Skin of body (tissue), 2 donors: ENCODE results near the gene STRIP2. TPM values are rescaled to one million over a fixed set of nuclear protein-coding genes. Genes with fewer than 3 reads are reported as not detected.
"Not testable (repeated sequence)": the region's sequence is repeated elsewhere in the genome, so short reads cannot be mapped to it uniquely, and the experiment has no call there.

Experiments
- DNase-seq: peaks from one replicate; lab custom pipeline; 2025; lab: John Stamatoyannopoulos, UW
- total RNA-seq: library from RNA; depleted of rRNA; stranded (reverse); fragments of >200 nt; gene quantifications from one replicate; pipeline ENCODE4 v1.2.3, GENCODE V29; 2014

STRIP2 gene
- total RNA-seq, 1 donor from 2014 or later, result 1.9 TPM

GRCh38 chr7:129453510-129454248 is 19.4 kb downstream of the STRIP2 start:
- DNase-seq, result no peak

GRCh38 chr7:129454249-129454551 is 20.0 kb downstream of the STRIP2 start:
- DNase-seq, result no peak

- DNase-seq, result no peak
These were observed 22.2 kb downstream of the STRIP2 start for GRCh38 chr7:129456421-129456820.

- DNase-seq, result no peak
These were observed 22.9 kb downstream of the STRIP2 start for GRCh38 chr7:129457101-129457500.

- no peak for DNase-seq
These were observed 23.9 kb downstream of the STRIP2 start for GRCh38 chr7:129458171-129458570.

GRCh38 chr7:129461809-129462208 is 27.6 kb downstream of the STRIP2 start:
- DNase-seq, result no peak

- no peak for DNase-seq
These were observed 28.2 kb downstream of the STRIP2 start for GRCh38 chr7:129462420-129462819.

- DNase-seq, result no peak
These were observed 30.0 kb downstream of the STRIP2 start for GRCh38 chr7:129464194-129464593.

GRCh38 chr7:129465080-129465479 is 30.8 kb downstream of the STRIP2 start:
- no peak for DNase-seq

- no peak for DNase-seq
These were observed 32.6 kb downstream of the STRIP2 start for GRCh38 chr7:129466796-129467195.

- no peak for DNase-seq
These were observed 33.9 kb downstream of the STRIP2 start for GRCh38 chr7:129468087-129468486.

- no peak for DNase-seq
These were observed 34.3 kb downstream of the STRIP2 start for GRCh38 chr7:129468547-129468946.

- no peak for DNase-seq
These were observed 35.7 kb downstream of the STRIP2 start for GRCh38 chr7:129469930-129470329.

GRCh38 chr7:129470411-129470810 is 36.2 kb downstream of the STRIP2 start:
- no peak for DNase-seq

- no peak for DNase-seq
These were observed 37.2 kb downstream of the STRIP2 start for GRCh38 chr7:129471402-129471827.

GRCh38 chr7:129475931-129476330 is 41.7 kb downstream of the STRIP2 start:
- not testable (repeated sequence) for DNase-seq

- not testable (repeated sequence) for DNase-seq
These were observed 42.2 kb downstream of the STRIP2 start for GRCh38 chr7:129476398-129476797.

- DNase-seq, result no peak
These were observed 45.6 kb downstream of the STRIP2 start for GRCh38 chr7:129479831-129480230.

- DNase-seq, result no peak
These were observed 46.6 kb downstream of the STRIP2 start for GRCh38 chr7:129480674-129481363.

GRCh38 chr7:129481376-129481775 is 47.1 kb downstream of the STRIP2 start:
- DNase-seq, result not testable (repeated sequence)

- DNase-seq, result no peak
These were observed 48.5 kb downstream of the STRIP2 start for GRCh38 chr7:129482781-129483180.

- no peak for DNase-seq
These were observed 55.3 kb downstream of the STRIP2 start for GRCh38 chr7:129489491-129489890.

GRCh38 chr7:129492391-129492790 is 58.2 kb downstream of the STRIP2 start:
- no peak for DNase-seq
